ENCODE data around the gene ABLIM1.

DNA sequence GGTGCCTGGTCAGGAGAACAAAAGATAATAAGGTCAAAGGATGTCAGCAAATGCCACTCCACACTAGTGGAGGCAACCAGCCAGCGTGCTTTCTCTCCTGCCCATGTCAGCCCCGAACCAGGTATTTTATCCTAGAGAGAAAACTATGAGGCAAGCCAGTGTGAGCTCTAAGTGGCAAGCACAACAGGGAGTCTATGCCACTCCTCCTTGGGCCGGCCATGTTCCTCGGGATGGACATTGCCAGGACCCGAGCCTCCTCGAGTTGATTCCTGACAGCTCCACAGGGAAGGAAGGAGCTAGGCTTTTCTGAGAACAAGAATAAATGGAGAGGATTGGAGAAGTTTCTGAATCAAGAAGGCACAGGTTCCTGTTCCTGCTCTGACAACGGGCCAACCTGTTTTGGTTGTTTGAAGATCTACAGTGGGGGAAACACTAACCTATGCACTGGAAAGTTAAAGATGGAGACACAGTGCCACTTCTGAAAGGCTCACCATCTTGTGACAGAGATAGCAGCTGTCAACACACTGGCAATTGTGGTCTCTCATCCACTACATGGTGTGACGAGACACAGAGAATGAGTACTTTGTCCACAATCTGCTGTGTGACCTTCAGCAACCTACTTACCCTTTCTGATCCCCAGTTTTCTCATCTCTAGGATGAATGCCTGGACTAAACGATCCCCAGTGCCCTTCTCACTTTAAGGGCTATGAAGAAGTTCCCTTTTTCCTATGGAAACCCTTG lies 28.8 kb downstream of the ABLIM1 start:
- TF ChIP-seq, protein P1, sequence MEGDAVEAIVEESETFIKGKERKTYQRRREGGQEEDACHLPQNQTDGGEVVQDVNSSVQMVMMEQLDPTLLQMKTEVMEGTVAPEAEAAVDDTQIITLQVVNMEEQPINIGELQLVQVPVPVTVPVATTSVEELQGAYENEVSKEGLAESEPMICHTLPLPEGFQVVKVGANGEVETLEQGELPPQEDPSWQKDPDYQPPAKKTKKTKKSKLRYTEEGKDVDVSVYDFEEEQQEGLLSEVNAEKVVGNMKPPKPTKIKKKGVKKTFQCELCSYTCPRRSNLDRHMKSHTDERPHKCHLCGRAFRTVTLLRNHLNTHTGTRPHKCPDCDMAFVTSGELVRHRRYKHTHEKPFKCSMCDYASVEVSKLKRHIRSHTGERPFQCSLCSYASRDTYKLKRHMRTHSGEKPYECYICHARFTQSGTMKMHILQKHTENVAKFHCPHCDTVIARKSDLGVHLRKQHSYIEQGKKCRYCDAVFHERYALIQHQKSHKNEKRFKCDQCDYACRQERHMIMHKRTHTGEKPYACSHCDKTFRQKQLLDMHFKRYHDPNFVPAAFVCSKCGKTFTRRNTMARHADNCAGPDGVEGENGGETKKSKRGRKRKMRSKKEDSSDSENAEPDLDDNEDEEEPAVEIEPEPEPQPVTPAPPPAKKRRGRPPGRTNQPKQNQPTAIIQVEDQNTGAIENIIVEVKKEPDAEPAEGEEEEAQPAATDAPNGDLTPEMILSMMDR (IDR thresholded peaks at IDR 0.05) = no peak
- TF ChIP-seq ZNF121 (CRISPR knock-in tag; IDR thresholded peaks at IDR 0.05) (no peak), FOXK1 (CRISPR knock-in tag; IDR thresholded peaks at IDR 0.05) (no peak)
